ENCODE data around the gene GPRC5D.

GPRC5D gene

DNA sequence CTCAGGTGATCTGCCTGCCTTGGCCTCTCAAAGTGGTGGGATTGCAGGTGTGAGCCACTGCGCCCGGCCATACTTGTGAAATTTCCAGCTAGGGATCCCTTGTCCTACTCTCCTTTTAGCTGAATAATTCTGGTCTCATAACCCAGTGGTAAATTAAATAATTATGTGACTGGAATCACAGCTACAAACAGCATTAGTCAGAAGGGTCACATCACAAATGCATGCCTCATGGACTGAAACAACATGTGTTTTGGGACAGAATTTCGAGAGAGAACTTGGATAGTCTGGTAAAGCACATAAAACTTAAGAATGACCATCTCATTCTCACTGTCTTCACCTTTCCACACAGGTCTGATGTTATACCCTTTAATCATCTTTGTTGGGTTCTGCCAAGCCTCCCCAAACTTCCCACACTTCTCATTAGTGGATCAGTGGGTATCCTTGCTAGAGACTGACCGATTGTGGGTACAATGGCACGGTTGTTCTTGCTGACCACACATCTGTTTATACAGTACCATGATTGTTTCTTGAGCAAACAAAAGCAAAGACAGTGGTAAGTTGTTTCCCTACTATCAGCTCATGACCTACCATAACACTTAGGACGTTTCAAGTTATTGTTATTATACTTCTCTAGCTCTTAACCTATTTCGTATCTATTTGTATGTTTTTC, 5.1 kb downstream of the GPRC5D start:
- TF ChIP-seq, protein P1, sequence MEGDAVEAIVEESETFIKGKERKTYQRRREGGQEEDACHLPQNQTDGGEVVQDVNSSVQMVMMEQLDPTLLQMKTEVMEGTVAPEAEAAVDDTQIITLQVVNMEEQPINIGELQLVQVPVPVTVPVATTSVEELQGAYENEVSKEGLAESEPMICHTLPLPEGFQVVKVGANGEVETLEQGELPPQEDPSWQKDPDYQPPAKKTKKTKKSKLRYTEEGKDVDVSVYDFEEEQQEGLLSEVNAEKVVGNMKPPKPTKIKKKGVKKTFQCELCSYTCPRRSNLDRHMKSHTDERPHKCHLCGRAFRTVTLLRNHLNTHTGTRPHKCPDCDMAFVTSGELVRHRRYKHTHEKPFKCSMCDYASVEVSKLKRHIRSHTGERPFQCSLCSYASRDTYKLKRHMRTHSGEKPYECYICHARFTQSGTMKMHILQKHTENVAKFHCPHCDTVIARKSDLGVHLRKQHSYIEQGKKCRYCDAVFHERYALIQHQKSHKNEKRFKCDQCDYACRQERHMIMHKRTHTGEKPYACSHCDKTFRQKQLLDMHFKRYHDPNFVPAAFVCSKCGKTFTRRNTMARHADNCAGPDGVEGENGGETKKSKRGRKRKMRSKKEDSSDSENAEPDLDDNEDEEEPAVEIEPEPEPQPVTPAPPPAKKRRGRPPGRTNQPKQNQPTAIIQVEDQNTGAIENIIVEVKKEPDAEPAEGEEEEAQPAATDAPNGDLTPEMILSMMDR (IDR thresholded peaks at IDR 0.05; ENCODE audit: extremely low read depth, missing control alignments) = no peak
- no peak for DNase-seq (ENCODE audit: low spot score)

DNA sequence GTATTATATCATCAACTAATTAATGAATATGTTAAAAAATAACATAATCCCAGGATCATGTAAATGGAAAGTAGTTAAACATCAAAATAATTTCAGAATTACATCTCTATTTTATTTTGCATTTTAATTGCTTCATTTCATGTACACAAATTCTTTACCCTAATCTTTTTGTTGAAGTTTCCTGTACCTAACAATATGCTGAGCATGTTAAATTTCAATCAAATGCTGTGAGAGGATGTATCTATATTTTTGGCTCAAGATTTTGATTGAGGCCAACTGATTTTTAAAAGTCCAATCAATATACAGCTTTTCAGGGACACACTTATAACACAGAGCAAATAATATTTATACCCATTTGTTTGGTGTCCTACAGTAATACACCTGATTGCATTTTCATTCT, 6.4 kb downstream of the GPRC5D start:
- TF ChIP-seq, protein P1 (IDR thresholded peaks at IDR 0.05; ENCODE audit: extremely low read depth, missing control alignments) = no peak
- no peak for DNase-seq (ENCODE audit: low spot score)

DNA sequence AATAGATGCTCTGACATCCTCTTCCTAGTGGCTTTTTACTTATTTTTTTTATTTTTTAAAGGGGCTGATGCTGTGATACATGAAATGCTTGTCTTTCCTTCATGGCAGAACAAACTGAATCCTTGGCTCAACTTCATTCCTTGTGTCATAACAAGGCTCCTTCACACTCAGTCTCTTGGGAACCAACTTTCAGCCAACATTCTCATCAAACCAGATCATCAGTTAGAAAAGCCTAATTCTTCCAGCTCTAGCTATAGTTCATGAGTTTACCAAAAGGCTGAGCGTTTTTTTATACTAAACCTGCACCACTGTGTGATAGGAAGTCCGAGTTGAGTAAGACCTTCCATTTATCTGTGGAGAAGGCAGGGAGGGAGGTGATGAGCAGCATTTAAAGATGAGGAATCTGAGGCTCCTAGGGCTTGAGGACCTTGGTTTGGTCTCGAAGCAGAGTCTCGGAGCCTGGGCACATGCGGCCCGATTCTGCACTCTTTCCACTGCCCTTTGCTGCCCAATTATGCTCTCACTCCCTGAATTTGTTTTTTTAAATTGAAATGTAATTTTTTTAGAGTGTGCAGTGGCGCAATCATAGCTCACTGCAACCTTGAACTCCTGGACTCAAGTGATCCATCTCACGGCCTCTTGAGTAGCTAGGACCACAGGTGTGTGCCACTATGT, 8.2 kb downstream of the GPRC5D start:
- TF ChIP-seq, protein P1 (IDR thresholded peaks at IDR 0.05; ENCODE audit: extremely low read depth, missing control alignments) = no peak
- no peak for DNase-seq (ENCODE audit: low spot score)

DNA sequence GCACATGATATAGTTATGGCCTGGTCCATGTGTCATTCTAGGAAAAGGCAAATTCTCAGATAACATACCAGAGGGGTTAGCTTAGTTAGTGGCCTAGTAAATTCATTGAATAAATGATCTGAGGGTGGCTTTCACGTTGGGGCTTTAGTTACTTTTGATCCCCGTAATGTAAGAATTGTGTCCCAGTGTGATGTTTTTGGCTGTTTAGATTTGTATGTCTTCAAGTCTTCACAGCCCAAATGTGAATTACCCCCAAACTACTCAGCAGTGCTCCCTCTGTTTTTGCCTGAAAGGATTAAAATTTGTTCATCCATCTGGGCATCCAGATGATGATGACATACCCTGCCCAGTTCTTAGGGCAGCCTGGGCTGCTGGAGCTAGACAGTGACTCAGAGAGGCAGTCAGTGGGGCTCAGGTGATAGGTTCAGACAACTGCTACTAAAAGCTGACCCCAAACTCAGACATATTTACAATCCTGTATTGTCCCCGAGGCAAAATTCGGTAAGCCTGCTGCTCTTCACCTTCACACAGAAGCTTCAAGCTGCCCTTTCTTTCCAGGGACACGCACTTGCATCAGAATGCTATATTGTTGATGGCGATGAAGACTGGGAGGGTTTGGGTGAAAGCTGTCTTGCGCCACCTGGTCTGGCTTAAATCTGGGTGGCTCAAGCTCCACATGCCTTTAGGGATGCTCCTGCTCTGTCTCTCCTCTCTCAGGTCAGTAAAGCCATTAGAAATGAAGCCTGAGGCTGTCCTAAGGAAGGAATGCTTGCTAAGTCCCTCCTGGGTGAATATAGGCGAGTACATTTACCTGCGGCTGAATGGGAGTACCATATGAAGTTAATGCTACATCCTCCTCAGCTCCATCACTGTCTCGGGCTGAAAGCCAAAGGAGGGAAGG, 10.3 kb downstream of the GPRC5D start:
- TF ChIP-seq, protein P1 (IDR thresholded peaks at IDR 0.05; ENCODE audit: extremely low read depth, missing control alignments) = no peak
- no peak for DNase-seq (ENCODE audit: low spot score)

DNA sequence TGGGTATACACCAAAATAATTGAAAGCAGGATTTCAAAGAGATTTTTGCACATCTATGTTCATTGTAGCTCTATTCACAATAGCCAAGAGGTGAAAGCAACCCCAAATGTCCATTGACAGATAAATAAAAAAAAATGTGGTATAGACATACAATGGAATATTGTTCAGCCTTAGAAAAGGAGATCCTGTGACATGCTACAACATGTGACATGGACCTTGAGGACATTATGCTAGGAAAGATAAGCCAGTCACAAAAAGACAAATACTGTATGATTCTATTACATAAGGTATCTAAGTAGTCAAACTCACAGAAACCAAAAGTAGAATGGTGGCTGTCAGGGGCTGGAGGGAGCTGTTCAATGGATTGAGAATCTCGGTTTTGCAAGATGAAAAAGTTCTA, 12.1 kb downstream of the GPRC5D start:
- TF ChIP-seq, protein P1 (IDR thresholded peaks at IDR 0.05; ENCODE audit: extremely low read depth, missing control alignments) = no peak

DNA sequence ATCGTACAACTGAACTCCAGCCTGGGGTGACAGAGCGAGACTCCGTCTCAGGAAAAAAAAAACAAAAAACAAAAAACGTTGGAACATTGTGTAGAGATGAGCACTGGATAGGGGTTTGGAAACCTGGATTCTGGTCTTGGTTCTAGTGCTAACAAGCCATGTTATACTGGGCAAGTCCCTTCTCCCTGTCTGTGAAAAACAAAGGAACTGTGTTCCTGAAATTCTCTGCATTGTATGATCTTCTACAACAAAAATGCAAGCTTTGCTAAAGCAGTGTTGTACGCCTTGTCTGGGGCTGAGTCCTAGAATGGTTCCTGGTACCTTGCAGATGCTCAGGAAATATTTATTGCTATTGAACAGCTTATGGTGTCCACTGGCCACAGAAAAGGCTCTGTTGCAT, 13.4 kb downstream of the GPRC5D start:
- TF ChIP-seq, protein P1 (IDR thresholded peaks at IDR 0.05; ENCODE audit: extremely low read depth, missing control alignments) = no peak
- no peak for DNase-seq (ENCODE audit: low spot score)

More for the DNA sequence above, 12.1 kb downstream of the GPRC5D start:
- no peak for DNase-seq (ENCODE audit: low spot score)

All from GM20000 (cell line).